Nephron (organoid): Measurements from ENCODE around the gene ANKEF1.

Experiments
- H3K27ac Mint-ChIP-seq, 3 experiments: 2 replicates each; pipeline ENCODE4 v1.8.0; 2020; ENCODE audit warnings: mixed read lengths in 3 of 3, mild to moderate bottlenecking in 2 of 3, moderate library complexity in 1 of 3
- H3K27me3 Mint-ChIP-seq: 2 replicates; pipeline ENCODE4 v1.8.0; 2021; ENCODE audit warnings: low read depth, mild to moderate bottlenecking, moderate library complexity, mixed read lengths
- H3K36me3 Mint-ChIP-seq: 2 replicates; pipeline ENCODE4 v1.8.0; 2020; ENCODE audit warnings: low read depth, mixed read lengths
- H3K4me1 Mint-ChIP-seq: 2 replicates; pipeline ENCODE4 v1.8.0; 2020; ENCODE audit warnings: mixed read lengths
- H3K4me3 Mint-ChIP-seq, 3 experiments: 2 replicates each; pipeline ENCODE4 v1.8.0; 2020; ENCODE audit warnings: mild to moderate bottlenecking in 3 of 3, mixed read lengths in 3 of 3, moderate library complexity in 2 of 3
- H3K9me3 Mint-ChIP-seq: 2 replicates; pipeline ENCODE4 v1.8.0; 2020; ENCODE audit warnings: mixed read lengths
- TF ChIP-seq, protein P1 (sequence below), 3 experiments: fragments of 200-600 bp; sonication (generic); IDR thresholded peaks; one replicate each; pipeline ENCODE4 v1.5.0; 2021; ENCODE audit warnings: antibody characterized with exemption in 3 of 3; ENCODE audit not compliant: unreplicated experiment in 3 of 3

ANKEF1 gene

DNA sequence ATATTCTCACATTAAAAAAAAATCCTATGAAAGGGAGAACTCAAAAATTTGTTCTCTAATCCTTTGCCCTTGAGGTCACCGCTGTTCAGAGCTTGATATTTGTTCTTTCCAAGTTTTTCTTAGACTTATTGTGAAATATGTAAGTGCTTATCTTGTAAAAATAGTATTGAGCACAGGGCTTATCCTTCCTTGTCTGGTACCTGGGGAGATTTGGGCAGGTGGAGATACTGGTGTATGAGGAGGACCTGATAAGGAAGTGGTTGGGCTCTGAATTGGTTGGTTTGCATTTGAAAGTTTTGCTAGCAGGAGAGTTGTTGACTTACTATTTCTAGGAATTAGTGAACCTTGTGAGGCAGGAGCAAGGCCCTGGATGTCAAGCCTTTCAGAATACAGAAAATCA lies 28.9 kb upstream of the ANKEF1 start:
- H3K4me1 Mint-ChIP-seq = peaks cover 6% of the 10 kb centered on the region
- TF ChIP-seq, protein P1, sequence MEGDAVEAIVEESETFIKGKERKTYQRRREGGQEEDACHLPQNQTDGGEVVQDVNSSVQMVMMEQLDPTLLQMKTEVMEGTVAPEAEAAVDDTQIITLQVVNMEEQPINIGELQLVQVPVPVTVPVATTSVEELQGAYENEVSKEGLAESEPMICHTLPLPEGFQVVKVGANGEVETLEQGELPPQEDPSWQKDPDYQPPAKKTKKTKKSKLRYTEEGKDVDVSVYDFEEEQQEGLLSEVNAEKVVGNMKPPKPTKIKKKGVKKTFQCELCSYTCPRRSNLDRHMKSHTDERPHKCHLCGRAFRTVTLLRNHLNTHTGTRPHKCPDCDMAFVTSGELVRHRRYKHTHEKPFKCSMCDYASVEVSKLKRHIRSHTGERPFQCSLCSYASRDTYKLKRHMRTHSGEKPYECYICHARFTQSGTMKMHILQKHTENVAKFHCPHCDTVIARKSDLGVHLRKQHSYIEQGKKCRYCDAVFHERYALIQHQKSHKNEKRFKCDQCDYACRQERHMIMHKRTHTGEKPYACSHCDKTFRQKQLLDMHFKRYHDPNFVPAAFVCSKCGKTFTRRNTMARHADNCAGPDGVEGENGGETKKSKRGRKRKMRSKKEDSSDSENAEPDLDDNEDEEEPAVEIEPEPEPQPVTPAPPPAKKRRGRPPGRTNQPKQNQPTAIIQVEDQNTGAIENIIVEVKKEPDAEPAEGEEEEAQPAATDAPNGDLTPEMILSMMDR (IDR thresholded peaks at IDR 0.05; ENCODE audit: unreplicated experiment in 3 of 3) = no peak

DNA sequence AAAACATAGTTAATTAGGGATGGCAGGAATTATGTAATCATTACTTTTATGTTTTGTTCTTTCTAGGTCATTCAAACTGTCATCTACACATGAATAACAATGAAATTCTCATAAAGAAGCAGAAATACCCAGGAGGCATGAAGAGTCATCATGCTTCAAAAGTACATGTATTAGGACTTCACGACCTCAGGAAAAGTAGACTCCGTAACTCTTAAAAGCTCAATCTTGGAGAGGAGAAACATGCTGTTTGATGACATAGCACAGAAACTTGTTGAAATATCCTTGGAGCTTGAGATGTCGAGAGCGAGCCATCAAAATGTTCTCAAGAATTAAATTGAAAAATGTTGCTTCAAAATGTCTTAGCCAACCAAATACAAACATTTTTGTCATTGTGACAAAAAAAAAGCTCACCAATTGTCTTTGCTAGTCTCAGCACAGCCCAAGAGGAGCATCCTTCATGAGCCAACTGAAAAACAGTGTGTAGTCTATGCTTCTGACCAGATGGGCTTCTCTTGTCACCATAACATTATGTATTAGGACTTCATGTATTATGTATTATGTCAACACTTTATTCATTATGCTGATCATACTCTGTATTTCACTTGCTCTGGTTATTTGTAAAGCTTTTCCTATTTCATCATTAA lies 28.2 kb upstream of the ANKEF1 start:
- TF ChIP-seq, protein P1 (IDR thresholded peaks at IDR 0.05; ENCODE audit: unreplicated experiment in 3 of 3) = no peak
- Mint-ChIP-seq H3K4me1 (peaks cover 6% of the 10 kb centered on the region), H3K36me3 (no peaks in the 10 kb centered on the region), H3K4me3 (no peak overlapping the region), H3K27ac (no peak overlapping the region), H3K27me3 (no peaks in the 10 kb centered on the region), H3K9me3 (no peaks in the 10 kb centered on the region)

More for the DNA sequence above, 28.9 kb upstream of the ANKEF1 start:
- Mint-ChIP-seq H3K4me3 (no peak overlapping the region), H3K27ac (no peak overlapping the region), H3K27me3 (no peaks in the 10 kb centered on the region), H3K36me3 (no peaks in the 10 kb centered on the region), H3K9me3 (no peaks in the 10 kb centered on the region)

DNA sequence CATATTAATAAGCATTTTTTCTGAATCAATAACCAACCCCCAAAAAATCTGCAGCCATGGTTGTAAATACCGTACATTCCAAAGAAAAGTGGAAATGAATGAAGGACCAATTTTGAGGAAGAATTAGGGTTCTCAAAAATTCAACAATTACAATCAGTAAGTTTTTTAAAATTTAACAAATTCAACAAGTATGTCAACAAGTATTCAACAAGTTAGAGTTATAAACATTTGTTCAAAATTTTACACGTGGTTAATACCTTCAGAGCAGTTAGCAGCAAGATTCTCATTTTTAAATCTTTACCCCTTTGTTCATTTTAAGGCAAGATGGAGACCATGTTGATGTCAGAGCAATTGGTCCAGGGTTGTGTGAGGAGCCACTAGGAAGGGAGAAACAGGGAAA lies 27.6 kb upstream of the ANKEF1 start:
- H3K27ac Mint-ChIP-seq = no peak overlapping the region
- no peak overlapping the region for H3K4me3 Mint-ChIP-seq
- no peaks in the 10 kb centered on the region for H3K27me3 Mint-ChIP-seq
- H3K36me3 Mint-ChIP-seq = no peaks in the 10 kb centered on the region
- no peaks in the 10 kb centered on the region for H3K9me3 Mint-ChIP-seq
- TF ChIP-seq, protein P1 (IDR thresholded peaks at IDR 0.05; ENCODE audit: unreplicated experiment in 3 of 3) = no peak
- H3K4me1 Mint-ChIP-seq = peaks cover 6% of the 10 kb centered on the region

DNA sequence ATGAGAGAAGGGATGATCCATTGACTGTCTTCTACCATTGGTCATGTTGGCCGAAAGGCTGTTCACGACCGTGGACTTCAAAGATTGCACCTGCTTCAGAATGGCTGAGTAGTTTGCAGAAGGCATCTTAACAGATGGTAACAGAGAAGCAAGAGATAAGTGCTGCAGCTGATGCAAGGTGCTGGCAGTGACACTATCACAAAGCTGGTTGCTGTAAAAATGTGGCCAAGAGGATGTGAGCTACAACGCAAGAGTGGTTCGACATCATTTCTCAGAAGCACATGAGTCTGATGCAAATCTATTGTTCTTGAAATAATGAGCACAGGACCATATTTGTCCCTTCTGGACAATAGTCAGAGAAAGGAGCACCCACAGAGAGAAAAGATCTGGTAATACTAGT lies 27.0 kb upstream of the ANKEF1 start:
- TF ChIP-seq, protein P1 (IDR thresholded peaks at IDR 0.05; ENCODE audit: unreplicated experiment in 3 of 3) = no peak
- H3K27ac Mint-ChIP-seq = no peak overlapping the region
- no peak overlapping the region for H3K4me3 Mint-ChIP-seq
- H3K36me3 Mint-ChIP-seq = no peaks in the 10 kb centered on the region
- H3K27me3 Mint-ChIP-seq = no peaks in the 10 kb centered on the region
- H3K4me1 Mint-ChIP-seq = peaks cover 6% of the 10 kb centered on the region
- H3K9me3 Mint-ChIP-seq = no peaks in the 10 kb centered on the region

DNA sequence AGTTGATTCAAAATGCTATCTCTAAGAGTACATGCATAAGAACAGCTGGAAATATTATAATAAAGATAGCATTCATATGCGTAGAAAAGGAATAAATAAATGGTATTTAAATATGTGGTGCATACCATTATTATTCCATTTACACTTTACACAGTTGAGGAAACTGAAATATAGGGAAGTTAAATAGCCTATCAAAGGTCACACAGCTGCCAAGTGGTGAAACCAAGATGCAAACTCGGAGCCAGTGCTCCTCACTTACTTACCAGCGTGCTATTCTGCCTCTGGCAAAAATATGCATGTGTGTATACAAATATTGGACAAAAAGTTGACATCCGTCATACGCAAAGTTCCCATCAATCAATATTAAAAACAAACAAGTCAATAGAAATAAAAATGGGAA lies 22.3 kb upstream of the ANKEF1 start:
- Mint-ChIP-seq H3K4me3 (no peak overlapping the region), H3K27me3 (no peaks in the 10 kb centered on the region), H3K4me1 (no peaks in the 10 kb centered on the region), H3K36me3 (no peaks in the 10 kb centered on the region), H3K9me3 (no peaks in the 10 kb centered on the region), H3K27ac (no peak overlapping the region)
- TF ChIP-seq, protein P1 (IDR thresholded peaks at IDR 0.05; ENCODE audit: unreplicated experiment in 3 of 3) = no peak

DNA sequence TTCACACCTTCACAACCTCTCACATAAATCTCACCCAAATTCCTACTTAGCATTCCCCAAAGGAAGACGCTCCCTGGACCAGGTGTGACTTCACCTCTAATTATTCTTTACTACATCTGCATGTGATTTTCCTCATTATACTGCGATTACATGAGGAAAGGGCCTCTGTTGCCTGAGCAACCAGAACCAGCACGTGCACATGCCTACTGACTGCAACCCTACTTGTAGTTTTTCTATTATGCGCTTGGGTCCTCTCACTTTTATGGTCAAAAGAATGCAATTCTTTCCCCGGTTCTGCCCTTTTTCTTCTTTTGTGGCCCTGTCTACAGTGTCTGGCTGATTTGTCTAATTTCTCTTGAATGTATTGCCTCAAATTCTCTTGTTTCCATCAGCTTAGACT lies 20.4 kb upstream of the ANKEF1 start:
- Mint-ChIP-seq H3K27ac (no peak overlapping the region), H3K4me1 (no peaks in the 10 kb centered on the region), H3K27me3 (no peaks in the 10 kb centered on the region), H3K4me3 (no peak overlapping the region), H3K36me3 (no peaks in the 10 kb centered on the region), H3K9me3 (no peaks in the 10 kb centered on the region)
- TF ChIP-seq, protein P1 (IDR thresholded peaks at IDR 0.05; ENCODE audit: unreplicated experiment in 3 of 3) = no peak
